ENCODE measurements around the gene ATF6B. TPM values are rescaled to one million over a fixed set of nuclear protein-coding genes. Genes with fewer than 3 reads are reported as not detected.
A peak's percentile ranks its signal among the peaks of the same experiment; 100 is the strongest.

Gene ATF6B
- total RNA-seq, 2 donors from 2014 or later: 125 to 132 TPM

DNA sequence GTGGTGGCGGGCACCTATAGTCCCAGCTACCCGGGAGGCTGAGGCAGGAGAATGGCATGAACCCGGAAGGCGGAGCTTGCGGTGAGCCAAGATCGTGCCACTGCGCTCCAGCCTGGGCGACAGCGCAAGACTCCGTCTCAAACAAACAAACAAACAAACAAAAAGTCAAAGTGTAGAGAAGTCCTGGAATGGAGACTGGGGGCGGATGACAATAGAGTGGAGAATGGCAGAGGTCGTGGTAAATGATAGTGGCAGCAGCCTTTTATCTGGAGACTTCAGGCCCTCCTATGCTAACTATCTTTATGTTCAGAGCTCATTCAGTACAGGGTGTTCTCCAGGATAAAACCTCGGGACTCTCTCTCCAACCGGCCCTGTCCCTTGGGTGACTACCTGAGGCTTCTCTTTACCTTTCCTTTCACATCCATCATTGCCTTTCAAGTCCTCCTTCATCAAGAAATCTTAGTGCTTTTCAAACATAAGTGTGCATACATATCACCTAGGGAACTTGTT is 3.4 kb upstream of the ATF6B start:
- peaks cover 30 to 33% of the 10 kb centered on the region in 2 donors for H3K4me1 Mint-ChIP-seq (ENCODE audit: low read depth in 2 of 2)
- no peak overlapping the region for H3K27ac Mint-ChIP-seq
- H3K27me3 Mint-ChIP-seq: peaks cover 0 to 3% of the 10 kb centered on the region in 2 donors
- no peak overlapping the region for H3K4me3 Mint-ChIP-seq
- ATAC-seq (no peak), DNase-seq (ENCODE audit: low spot score) (no peak)
- H3K9me3 Mint-ChIP-seq: no peaks in the 10 kb centered on the region
- peaks cover 5% of the 10 kb centered on the region for H3K36me3 Mint-ChIP-seq

DNA sequence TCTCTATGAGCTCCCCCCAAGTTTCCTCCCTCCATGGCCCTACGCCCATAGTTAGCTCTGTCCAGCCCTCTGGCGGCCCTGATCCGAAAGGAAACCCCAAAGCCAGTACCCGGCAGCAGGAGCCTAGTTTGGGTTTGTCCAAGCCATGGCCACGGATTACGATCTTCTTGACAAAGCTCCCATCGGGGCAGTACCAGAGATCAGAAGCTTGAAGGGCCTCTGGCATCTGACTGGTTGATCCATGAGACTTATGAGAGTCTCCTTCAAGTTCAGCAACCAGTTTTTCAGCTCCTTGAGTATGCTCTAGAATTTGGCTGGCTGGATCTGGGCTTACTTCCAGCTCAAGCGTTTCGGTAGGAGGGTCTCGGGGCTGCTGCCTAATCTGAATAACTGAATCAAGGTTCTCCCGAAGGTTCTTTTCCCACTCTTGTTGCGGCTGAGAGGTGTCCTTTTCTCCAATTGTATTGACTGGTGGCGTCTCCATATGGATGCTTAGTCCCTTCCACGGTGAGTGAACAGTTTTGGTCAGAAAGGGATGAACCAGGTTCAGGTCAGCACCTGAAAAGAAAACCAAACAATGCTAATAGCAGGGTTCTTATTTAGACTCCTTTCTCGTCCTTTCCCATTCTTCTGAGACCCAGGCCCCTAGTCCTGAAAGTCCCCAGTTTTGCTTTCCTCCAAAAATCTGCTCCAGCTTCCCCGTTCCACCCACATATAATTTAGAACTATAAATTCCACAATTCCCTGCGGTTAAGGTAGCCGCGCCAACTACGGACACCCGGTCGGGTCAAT is 1.4 kb upstream of the ATF6B start:
- Mint-ChIP-seq H3K27me3 (no peaks in the 10 kb centered on the region), H3K4me3 (peak overlapping the region; percentile 85), H3K36me3 (peaks cover 14% of the 10 kb centered on the region), H3K9me3 (no peaks in the 10 kb centered on the region), H3K27ac (peak overlapping the region; percentile 87 to 91), H3K4me1 (ENCODE audit: low read depth in 2 of 2) (peaks cover 35 to 46% of the 10 kb centered on the region in 2 donors)
- no peak for DNase-seq (ENCODE audit: low spot score)
- no peak for ATAC-seq

DNA sequence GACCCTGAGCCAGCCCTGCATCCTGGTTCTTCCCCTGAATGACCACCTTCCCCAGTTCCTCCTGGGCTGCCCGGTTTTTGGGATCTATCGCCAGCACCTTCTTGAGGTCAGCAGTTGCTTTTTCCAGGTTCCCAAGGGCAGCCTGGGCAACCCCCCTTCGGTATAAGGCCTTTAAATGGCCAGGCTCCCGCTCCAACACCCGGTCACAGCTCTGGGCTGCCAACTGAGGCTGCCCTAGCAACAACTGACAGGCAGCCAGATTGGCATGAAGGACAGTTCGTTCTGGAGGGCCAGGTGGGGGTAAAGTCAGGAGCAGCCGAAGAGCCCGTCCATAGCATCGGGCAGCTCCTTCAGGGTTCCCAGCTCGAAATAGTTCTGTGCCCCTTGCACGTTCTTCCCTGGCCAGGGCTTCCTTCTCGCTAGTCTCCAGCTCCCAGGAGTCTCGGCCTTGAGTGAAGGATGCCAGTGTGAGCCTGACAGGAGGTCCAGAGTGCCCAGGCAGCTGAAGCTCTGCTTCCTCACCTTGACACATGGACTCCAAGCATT is 778 bp upstream of the ATF6B start:
- ATAC-seq (no peak), DNase-seq (ENCODE audit: low spot score) (no peak)
- Mint-ChIP-seq H3K9me3 (no peaks in the 10 kb centered on the region), H3K27me3 (no peaks in the 10 kb centered on the region), H3K4me3 (peak overlapping the region; percentile 98), H3K4me1 (ENCODE audit: low read depth in 2 of 2) (peaks cover 41 to 51% of the 10 kb centered on the region in 2 donors), H3K27ac (peak overlapping the region; percentile 95 to 96), H3K36me3 (peaks cover 20% of the 10 kb centered on the region)

DNA sequence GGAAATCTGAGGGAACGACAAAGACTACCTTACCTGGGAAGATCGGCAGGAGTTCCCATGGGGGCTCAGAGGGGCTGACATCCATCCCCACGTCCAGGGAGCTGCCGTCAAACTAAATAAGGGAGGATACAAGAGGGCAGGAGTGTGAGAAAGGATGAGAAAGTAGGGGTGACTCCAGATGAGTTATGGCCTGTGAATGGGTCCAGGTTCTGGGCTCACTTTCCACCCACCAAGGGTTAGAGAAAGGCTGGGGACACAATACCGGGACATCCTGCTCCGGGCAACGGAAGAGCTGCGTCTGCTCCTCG is 683 bp downstream of the ATF6B start:
- Mint-ChIP-seq H3K36me3 (peaks cover 20% of the 10 kb centered on the region), H3K4me3 (peak overlapping the region; percentile 98), H3K4me1 (ENCODE audit: low read depth in 2 of 2) (peaks cover 41 to 51% of the 10 kb centered on the region in 2 donors)

DNA sequence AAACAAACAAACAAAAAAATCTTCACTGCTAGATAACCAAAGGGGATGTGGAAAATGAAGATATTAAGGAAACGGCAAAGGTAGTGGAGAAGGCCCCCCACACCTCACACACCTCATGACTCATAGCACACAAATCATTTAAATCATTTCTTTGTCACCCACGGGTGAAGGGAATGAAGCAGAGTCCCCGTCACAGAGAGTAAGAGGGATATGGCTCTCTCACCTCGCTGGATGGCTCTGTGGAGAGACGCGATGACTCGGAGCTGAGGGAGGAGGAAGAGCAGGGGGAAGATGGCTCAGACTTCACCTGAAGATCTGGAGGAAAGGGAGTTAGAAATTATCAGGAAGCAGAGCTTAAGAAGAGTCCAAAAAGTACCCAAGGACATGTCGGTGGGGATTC is 1.2 kb downstream of the ATF6B start:
- H3K9me3 Mint-ChIP-seq: no peaks in the 10 kb centered on the region
- ATAC-seq (no peak), DNase-seq (ENCODE audit: low spot score) (no peak)
- no peaks in the 10 kb centered on the region for H3K27me3 Mint-ChIP-seq
- peak overlapping the region; percentile 98 for H3K4me3 Mint-ChIP-seq
- H3K4me1 Mint-ChIP-seq (ENCODE audit: low read depth in 2 of 2): peaks cover 42 to 51% of the 10 kb centered on the region in 2 donors
- peak overlapping the region; percentile 95 to 96 for H3K27ac Mint-ChIP-seq
- H3K36me3 Mint-ChIP-seq: peaks cover 24% of the 10 kb centered on the region

More for the DNA sequence above, 683 bp downstream of the ATF6B start:
- DNase-seq (ENCODE audit: low spot score) (no peak), ATAC-seq (no peak)
- peak overlapping the region; percentile 95 to 96 for H3K27ac Mint-ChIP-seq
- no peaks in the 10 kb centered on the region for H3K27me3 Mint-ChIP-seq
- H3K9me3 Mint-ChIP-seq: no peaks in the 10 kb centered on the region

DNA sequence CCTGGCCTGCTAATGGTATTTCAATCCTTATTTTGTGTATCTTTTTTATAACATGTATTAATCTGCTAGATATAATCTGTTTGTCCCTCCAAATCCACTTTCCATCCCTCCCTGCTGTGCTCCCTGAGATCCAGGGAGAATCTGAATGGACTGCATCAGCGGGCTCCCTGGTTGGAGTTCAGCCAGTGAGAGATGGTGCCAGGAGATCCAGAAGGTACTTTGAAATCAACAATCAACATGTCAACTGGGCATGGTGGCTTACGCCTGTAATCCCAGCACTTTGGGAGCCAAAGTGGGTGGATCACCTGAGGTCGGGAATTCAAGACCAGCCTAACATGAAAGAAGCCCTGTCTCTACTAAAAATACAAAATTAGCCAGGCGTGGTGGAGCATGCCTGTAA is 4.4 kb downstream of the ATF6B start:
- Mint-ChIP-seq H3K27ac (no peak overlapping the region), H3K36me3 (peaks cover 33% of the 10 kb centered on the region), H3K9me3 (no peaks in the 10 kb centered on the region), H3K4me3 (no peak overlapping the region), H3K27me3 (no peaks in the 10 kb centered on the region), H3K4me1 (ENCODE audit: low read depth in 2 of 2) (peaks cover 37 to 41% of the 10 kb centered on the region in 2 donors)
- DNase-seq (ENCODE audit: low spot score) (no peak), ATAC-seq (no peak)

DNA sequence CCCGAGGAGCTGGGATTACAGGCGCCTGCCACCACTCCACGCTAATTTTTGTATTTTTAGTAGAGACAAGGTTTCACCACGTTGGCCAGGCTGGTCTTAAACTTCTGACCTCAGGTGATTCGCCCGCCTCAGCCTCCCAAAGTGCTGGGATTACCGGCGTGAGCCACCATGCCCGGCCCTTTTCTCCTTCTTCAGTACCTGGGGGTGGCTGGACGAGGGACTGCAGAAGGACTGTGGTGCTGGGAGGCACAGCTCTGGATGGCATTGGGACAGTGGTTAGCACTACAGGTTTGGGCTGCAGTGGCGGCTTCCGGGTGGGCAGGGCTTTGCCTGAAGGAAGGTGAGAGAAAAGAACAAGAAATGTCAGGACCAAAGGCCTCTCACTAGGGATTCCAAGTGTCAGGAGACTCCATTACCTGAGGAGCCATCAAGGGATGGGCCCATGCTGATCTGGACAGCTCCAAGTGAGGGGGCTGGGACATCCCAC is 7.4 kb downstream of the ATF6B start:
- ATAC-seq: no peak
- Mint-ChIP-seq H3K4me1 (ENCODE audit: low read depth in 2 of 2) (peaks cover 9 to 23% of the 10 kb centered on the region in 2 donors), H3K27me3 (no peaks in the 10 kb centered on the region), H3K36me3 (peaks cover 23% of the 10 kb centered on the region), H3K27ac (no peak overlapping the region), H3K4me3 (no peak overlapping the region), H3K9me3 (no peaks in the 10 kb centered on the region)
- DNase-seq (ENCODE audit: low spot score): no peak

DNA sequence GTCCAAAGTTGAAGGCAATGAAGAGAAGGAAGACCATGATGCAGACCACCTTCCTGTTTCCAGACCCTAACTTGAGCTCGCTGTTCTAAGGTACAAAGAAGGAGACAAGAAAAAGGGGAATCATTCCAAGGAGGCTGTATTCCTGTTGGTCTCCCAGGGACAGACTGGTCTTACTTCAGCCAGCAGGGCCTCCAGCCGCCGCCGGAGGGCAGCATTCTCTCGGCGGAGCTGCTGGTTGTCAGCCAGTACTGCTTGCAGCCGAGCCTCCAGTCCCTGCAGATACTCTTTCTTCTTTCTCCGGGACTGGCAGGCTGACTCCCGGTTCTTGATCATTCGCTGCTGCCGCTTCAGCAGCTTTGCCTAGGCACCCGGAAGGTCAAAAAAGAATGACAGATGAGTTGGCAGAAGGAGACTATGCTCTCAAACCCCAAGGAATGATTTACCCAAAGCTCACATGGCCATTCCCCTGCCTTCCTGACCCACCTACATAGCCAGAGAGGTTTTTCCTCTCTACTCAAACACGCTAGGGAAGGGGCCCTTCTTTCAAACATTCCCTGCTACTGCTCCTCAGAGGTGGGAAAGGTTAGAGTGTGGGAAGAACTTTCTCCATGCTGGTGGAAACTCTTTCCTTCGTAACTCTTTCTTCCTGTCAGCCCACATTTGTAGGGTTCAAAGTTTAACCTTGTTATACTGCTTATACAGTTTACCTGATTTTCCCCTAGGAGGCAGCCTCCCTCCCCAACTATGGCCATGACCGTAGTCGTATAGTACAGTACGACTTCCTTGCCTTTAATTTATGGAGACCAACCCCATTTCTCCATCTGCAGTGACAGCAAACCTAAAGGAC is 9.0 kb downstream of the ATF6B start:
- peaks cover under 1 to 17% of the 10 kb centered on the region in 2 donors for H3K4me1 Mint-ChIP-seq (ENCODE audit: low read depth in 2 of 2)
- no peaks in the 10 kb centered on the region for H3K9me3 Mint-ChIP-seq
- no peak overlapping the region for H3K4me3 Mint-ChIP-seq
- no peaks in the 10 kb centered on the region for H3K27me3 Mint-ChIP-seq
- peaks cover 14% of the 10 kb centered on the region for H3K36me3 Mint-ChIP-seq
- peak; percentile 80 for DNase-seq (ENCODE audit: low spot score)
- H3K27ac Mint-ChIP-seq: no peak overlapping the region
- ATAC-seq: peak; percentile 73 to 82

DNA sequence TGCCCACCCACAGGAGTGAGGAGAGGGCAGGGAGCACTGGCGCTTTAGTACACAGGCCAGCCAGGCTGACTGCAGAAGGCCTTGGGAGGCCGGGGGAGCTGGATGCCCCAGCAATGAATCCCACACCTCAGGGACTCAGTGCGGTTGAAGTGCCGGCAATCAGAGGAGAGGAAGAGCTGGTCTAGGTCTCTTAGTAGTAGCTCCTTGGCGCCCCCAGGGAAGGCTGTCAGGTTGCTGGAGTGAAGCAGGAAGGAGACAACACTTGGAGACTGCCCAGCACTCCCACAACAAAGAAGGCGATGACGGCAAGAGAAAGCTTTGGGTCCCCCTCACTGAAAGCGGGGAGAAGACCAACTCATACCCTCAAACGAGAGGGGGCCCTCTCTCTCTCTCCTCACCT is 10.6 kb downstream of the ATF6B start:
- no peak for DNase-seq (ENCODE audit: low spot score)
- H3K27ac Mint-ChIP-seq: no peak overlapping the region
- no peak overlapping the region for H3K4me3 Mint-ChIP-seq
- no peaks in the 10 kb centered on the region for H3K9me3 Mint-ChIP-seq
- peaks cover 13% of the 10 kb centered on the region for H3K36me3 Mint-ChIP-seq
- H3K27me3 Mint-ChIP-seq: no peaks in the 10 kb centered on the region
- ATAC-seq: no peak
- peaks cover 0 to 20% of the 10 kb centered on the region in 2 donors for H3K4me1 Mint-ChIP-seq (ENCODE audit: low read depth in 2 of 2)

DNA sequence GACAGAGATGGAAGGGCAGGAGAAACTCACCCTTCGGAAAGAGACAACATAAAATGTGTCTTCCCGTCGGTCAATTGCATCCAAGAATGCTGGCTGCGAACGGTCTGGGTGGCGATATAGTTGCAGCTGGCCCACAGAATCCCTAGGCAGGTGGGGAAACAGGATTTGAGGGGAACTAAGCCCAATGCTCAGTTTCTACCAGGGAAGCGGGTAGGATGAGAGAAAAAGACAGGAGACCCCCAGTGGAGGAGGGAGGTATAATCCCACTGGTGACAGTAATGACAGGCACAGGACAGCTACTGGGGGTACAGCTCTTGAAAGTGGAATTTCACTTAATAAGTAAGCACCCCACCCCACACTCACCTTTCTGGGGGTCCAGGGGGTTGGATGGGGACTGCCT is 11.4 kb downstream of the ATF6B start:
- ATAC-seq: no peak
- DNase-seq (ENCODE audit: low spot score): no peak
- peaks cover 0 to 21% of the 10 kb centered on the region in 2 donors for H3K4me1 Mint-ChIP-seq (ENCODE audit: low read depth in 2 of 2)
- H3K27ac Mint-ChIP-seq: no peak overlapping the region
- H3K36me3 Mint-ChIP-seq: peaks cover 7% of the 10 kb centered on the region
- no peak overlapping the region for H3K4me3 Mint-ChIP-seq
- no peaks in the 10 kb centered on the region for H3K9me3 Mint-ChIP-seq
- no peaks in the 10 kb centered on the region for H3K27me3 Mint-ChIP-seq

DNA sequence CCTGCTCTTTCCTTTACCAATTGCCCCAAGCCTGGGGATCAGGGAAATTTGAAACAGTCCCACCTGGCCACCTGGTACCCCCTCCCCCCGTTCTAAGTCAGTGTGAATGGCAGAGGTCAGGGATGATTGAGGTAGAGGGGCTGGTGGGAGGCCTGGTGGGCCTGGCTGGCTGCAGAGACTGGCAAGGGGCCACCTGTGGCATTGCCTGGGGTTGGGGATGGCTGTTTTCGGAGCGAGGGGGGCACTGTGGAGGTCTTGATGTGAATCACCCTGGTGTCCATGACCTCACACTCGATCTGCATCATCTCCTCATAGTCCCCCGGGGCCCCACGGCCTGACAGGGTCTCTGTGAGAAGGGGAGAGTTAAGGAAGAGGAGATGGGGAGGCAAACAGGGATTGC is 12.4 kb downstream of the ATF6B start:
- DNase-seq (ENCODE audit: low spot score) (no peak), ATAC-seq (no peak)
- Mint-ChIP-seq H3K27me3 (no peaks in the 10 kb centered on the region), H3K9me3 (no peaks in the 10 kb centered on the region), H3K4me1 (ENCODE audit: low read depth in 2 of 2) (peaks cover 0 to 17% of the 10 kb centered on the region in 2 donors), H3K27ac (peak overlapping the region in 1 of 2 donors; percentile 34), H3K36me3 (peaks cover under 1% of the 10 kb centered on the region), H3K4me3 (no peak overlapping the region)

DNA sequence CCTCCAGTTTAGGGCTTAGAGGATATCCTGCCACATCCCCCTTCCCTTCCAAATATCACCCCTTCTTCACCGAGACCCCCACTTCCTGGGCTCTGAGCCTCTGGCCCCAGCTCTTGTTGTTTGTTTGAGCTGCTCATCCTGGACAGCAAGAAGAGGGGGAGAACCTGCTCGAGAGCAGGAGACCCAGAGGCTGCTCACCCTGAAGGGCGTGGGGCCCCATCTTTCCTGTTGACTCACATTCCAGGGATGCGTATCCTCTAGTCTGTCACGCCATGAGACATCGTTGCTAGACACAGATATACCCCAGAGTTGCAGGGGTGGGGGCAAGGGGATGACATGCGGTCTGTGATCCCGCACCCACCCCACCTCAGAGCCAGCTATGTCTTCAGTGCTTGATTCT is 13.2 kb downstream of the ATF6B start:
- Mint-ChIP-seq H3K27ac (peak overlapping the region in 1 of 2 donors; percentile 34), H3K27me3 (no peaks in the 10 kb centered on the region), H3K4me1 (ENCODE audit: low read depth in 2 of 2) (peaks cover 0 to 19% of the 10 kb centered on the region in 2 donors), H3K36me3 (no peaks in the 10 kb centered on the region), H3K9me3 (no peaks in the 10 kb centered on the region), H3K4me3 (no peak overlapping the region)
- ATAC-seq (no peak), DNase-seq (ENCODE audit: low spot score) (no peak)

DNA sequence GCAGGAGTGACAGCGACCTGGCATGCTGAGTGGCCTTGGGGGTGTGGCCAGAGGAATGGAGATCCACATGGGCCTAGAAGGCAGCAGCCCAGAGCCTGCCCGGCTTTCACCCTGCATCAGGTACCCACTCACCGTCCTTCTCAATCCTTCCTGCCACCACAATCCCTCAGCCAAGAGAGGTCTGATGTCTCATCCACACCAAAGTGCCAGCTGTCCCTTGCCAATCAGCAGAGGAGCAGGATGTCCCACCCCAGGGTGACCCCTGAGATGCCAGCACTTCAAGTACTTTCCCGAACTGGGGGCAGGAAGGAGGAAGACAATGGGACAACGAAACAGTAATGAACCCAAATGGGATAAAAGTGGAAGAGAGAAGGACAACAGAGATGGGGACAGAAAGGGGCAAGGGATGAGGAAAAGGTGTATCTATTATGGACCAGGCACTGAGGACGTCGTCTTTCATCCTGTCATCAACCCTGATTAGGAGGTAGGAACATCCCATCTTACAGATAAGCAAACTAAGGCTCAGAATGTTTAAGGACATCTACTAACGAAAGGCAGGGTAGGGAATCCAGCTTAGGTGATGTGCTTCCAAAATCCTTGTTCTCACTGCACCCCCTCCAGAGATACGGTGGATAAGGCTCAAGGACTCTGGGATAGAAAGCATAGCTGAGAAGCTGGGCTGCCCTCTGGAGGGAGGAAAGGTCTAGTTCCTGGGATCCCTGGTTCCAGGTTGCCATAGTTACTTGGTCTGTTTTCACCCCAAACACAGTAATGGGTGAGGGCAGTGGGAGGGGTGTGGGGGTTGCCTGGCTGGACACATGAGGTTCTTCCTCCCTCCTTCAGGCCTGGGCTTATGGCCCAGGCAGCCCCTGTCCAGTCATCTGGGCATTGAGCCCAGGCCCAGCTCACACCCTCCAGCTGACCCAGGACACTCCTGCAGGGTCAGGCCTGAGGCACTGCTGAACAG is 14.4 kb downstream of the ATF6B start:
- no peak overlapping the region for H3K4me3 Mint-ChIP-seq
- peak overlapping the region in 1 of 2 donors; percentile 32 for H3K27ac Mint-ChIP-seq
- DNase-seq (ENCODE audit: low spot score) (no peak), ATAC-seq (peak in 1 of 2 donors; percentile 12)
- no peaks in the 10 kb centered on the region for H3K36me3 Mint-ChIP-seq
- peaks cover 4% of the 10 kb centered on the region in 2 donors for H3K27me3 Mint-ChIP-seq
- H3K9me3 Mint-ChIP-seq: no peaks in the 10 kb centered on the region
- peaks cover 0 to 22% of the 10 kb centered on the region in 2 donors for H3K4me1 Mint-ChIP-seq (ENCODE audit: low read depth in 2 of 2)
